H1 (cell line): Measurements from ENCODE around the gene ZNF512. TPM values are rescaled to one million over a fixed set of nuclear protein-coding genes. Genes with fewer than 3 reads are reported as not detected.
A peak's percentile ranks its signal among the peaks of the same experiment; 100 is the strongest.

Experiments
- ASH2L ChIP-seq: fragments of 200-600, 300-600 bp; sonication (generic); IDR thresholded peaks from one replicate; pipeline ENCODE4 v1.7.1; 2017; ENCODE audit warnings: low read length
- ATF3 ChIP-seq: IDR thresholded peaks from 2 replicates; pipeline ENCODE4 v1.6.1; 2011; ENCODE audit warnings: low read depth, mild to moderate bottlenecking, low read length; ENCODE audit not compliant: insufficient read depth
- BRCA1 ChIP-seq: IDR thresholded peaks from 2 replicates; pipeline ENCODE4 v1.6.1; 2012; ENCODE audit warnings: low read depth, low read length, improper control_type of control experiment
- E2F6 ChIP-seq: IDR thresholded peaks from 2 replicates; pipeline ENCODE4 v1.6.1; 2012; ENCODE audit warnings: inconsistent platforms
- EP300 ChIP-seq, 2 experiments: IDR thresholded peaks; 1 replicate in 1 of 2; 2 replicates in 1 of 2; pipeline ENCODE4 v1.6.1; 2011 to 2012; ENCODE audit warnings: low read depth in 2 of 2, low read length in 2 of 2, mild to moderate bottlenecking in 2 of 2, borderline replicate concordance in 1 of 2, inconsistent platforms in 1 of 2, moderate library complexity in 1 of 2
- GABPA ChIP-seq: IDR thresholded peaks from 2 replicates; pipeline ENCODE4 v1.6.1; 2011; ENCODE audit warnings: mild to moderate bottlenecking, low read length, moderate library complexity, borderline replicate concordance; ENCODE audit not compliant: insufficient read depth
- HDAC2 ChIP-seq, 2 experiments: fragments of 300-600 bp in 1 of 2; sonication (generic) in 1 of 2; IDR thresholded peaks; 2 replicates each; pipeline ENCODE4 v1.6.1; 2011 to 2012; ENCODE audit warnings: low read depth in 2 of 2, low read length in 2 of 2, mild to moderate bottlenecking in 2 of 2, moderate library complexity in 2 of 2, borderline replicate concordance in 1 of 2, inconsistent platforms in 1 of 2
- JUND ChIP-seq: IDR thresholded peaks from 2 replicates; pipeline ENCODE4 v1.6.1; 2011; ENCODE audit warnings: mild to moderate bottlenecking, improper control_type of control experiment, low read length
- KDM4A ChIP-seq: IDR thresholded peaks from one replicate; pipeline ENCODE4 v1.7.1; 2012; ENCODE audit warnings: low read depth, mild to moderate bottlenecking, moderate library complexity, low read length, inconsistent platforms; ENCODE audit not compliant: severe bottlenecking
- KDM5A ChIP-seq: fragments of 200-600 bp; IDR thresholded peaks from 2 replicates; pipeline ENCODE4 v1.7.1; 2012; ENCODE audit warnings: mild to moderate bottlenecking, low read length, inconsistent platforms, mixed read lengths
- MAFK ChIP-seq: IDR thresholded peaks from 2 replicates; pipeline ENCODE4 v1.6.1; 2012; ENCODE audit warnings: low read depth, mild to moderate bottlenecking, improper control_type of control experiment, low read length
- NANOG ChIP-seq: IDR thresholded peaks from 2 replicates; pipeline ENCODE4 v1.6.1; 2011; ENCODE audit warnings: low read length, low read depth, mild to moderate bottlenecking, inconsistent platforms; ENCODE audit not compliant: insufficient read depth, poor library complexity, severe bottlenecking
- NRF1 ChIP-seq: IDR thresholded peaks from 2 replicates; pipeline ENCODE4 v1.6.1; 2011; ENCODE audit warnings: mild to moderate bottlenecking, low read depth, low read length, improper control_type of control experiment
- RAD21 ChIP-seq, 2 experiments: IDR thresholded peaks in 1 of 2; conservative IDR thresholded peaks in 1 of 2; 2 replicates each; pipeline ENCODE4 v1.6.1; 2011; ENCODE audit warnings: low read depth in 2 of 2, low read length in 2 of 2, improper control_type of control experiment in 1 of 2, inconsistent platforms in 1 of 2, mild to moderate bottlenecking in 1 of 2, moderate library complexity in 1 of 2
- RFX5 ChIP-seq: IDR thresholded peaks from 2 replicates; pipeline ENCODE4 v1.6.1; 2011; ENCODE audit warnings: low read depth, low read length, improper control_type of control experiment, borderline replicate concordance
- RNF2 ChIP-seq: fragments of 200-900, 300-1000 bp; sonication (generic); IDR thresholded peaks from 2 replicates; pipeline ENCODE4 v1.7.1; 2016; ENCODE audit warnings: borderline replicate concordance, low read depth, mild to moderate bottlenecking, antibody characterized with exemption, low read length; ENCODE audit not compliant: poor library complexity, severe bottlenecking; ENCODE audit errors: missing control alignments
- RXRA ChIP-seq: IDR thresholded peaks from 2 replicates; pipeline ENCODE4 v1.6.1; 2011; ENCODE audit warnings: low read depth, mild to moderate bottlenecking, low read length, moderate library complexity; ENCODE audit not compliant: insufficient read depth
- SIN3A ChIP-seq, 2 experiments: IDR thresholded peaks in 1 of 2; conservative IDR thresholded peaks in 1 of 2; 2 replicates each; pipeline ENCODE4 v1.6.1; 2011 to 2012; ENCODE audit warnings: low read length in 2 of 2, improper control_type of control experiment in 1 of 2, low read depth in 1 of 2, mild to moderate bottlenecking in 1 of 2
- TAF7 ChIP-seq: optimal IDR thresholded peaks from 2 replicates; pipeline ENCODE3; 2011; ENCODE audit warnings: low read depth, mild to moderate bottlenecking, inconsistent platforms, low read length, moderate library complexity, borderline replicate concordance
- polyA plus RNA-seq, 7 experiments: library from polyadenylated mRNA; depleted of rRNA in 3 of 7; stranded (reverse) in 5 of 7; unstranded in 2 of 7; fragments of >200 nt in 5 of 7; fragments of 200-250 nt in 2 of 7; gene quantifications; 1 replicate in 5 of 7; 2 replicates in 1 of 7; 4 replicates in 1 of 7; pipeline versions ENCODE4 v1.2.1 to v1.2.3, GENCODE V29; 2011 to 2013; ENCODE audit warnings: missing spikeins in 2 of 7, mixed read lengths in 2 of 7
- total RNA-seq: library from RNA; stranded (reverse); fragmentation: NEBNext Ultra II Directional; extraction: Animal tissue kit (Norgen Biotek cat#: 25700); gene quantifications from 2 replicates; pipeline ENCODE4 v1.2.1, GENCODE V29; 2021

Gene ZNF512
- total and polyA plus RNA-seq, 2 of the 8 experiments (the other 6 are each of a cell fraction or from before 2014, with no cell fraction given): 17.6 to 37.9 TPM

- TF ChIP-seq ASH2L (peak; percentile 91), BRCA1 (no peak), JUND (peak; percentile 60; the same call in 1 of the 2 replicates), HDAC2 (IDR thresholded peaks at IDR 0.05; ENCODE audit: borderline replicate concordance in 1 of 2, low read depth in 2 of 2, low read length in 2 of 2) (peak in 1 of 2 experiments; percentile 25; a peak in 2 of 4 replicates), MAFK (no peak), GABPA (peak; percentile 58; the same call in 1 of the 2 replicates), EP300 (IDR thresholded peaks at IDR 0.05; ENCODE audit: borderline replicate concordance in 1 of 2, low read depth in 2 of 2, low read length in 2 of 2) (0 out of 3 replicates have a peak, but pooled peaks of 1 of the 2 experiments have one; percentile 12), ATF3 (no peak), RFX5 (no peak), KDM5A (peak; percentile 82), TAF7 (peak; percentile 95), NANOG (no peak), KDM4A (peak; percentile 64), RNF2 (no peak), SIN3A (conservative IDR thresholded peaks at IDR 0.05 in 1 of 2, IDR thresholded peaks at IDR 0.05 in 1 of 2; ENCODE audit: low read depth in 1 of 2, low read length in 2 of 2) (peak; percentile 84 to 98; a peak in 3 of 4 replicates), NRF1 (no peak), RXRA (no peak), E2F6 (peak; percentile 16; the same call in 1 of the 2 replicates), RAD21 (IDR thresholded peaks at IDR 0.05 in 1 of 2, conservative IDR thresholded peaks at IDR 0.05 in 1 of 2; ENCODE audit: low read depth in 2 of 2, low read length in 2 of 2) (peak in 1 of 2 experiments; percentile 22; a peak in 2 of 4 replicates)
Measured at GRCh38 chr2:27628767-27629709, 46.2 kb downstream of the ZNF512 start, which contains the start of the genes CCDC121 and GPN1 (continued).
